Nephron progenitor cell (in vitro differentiated cells): ENCODE measurements around the gene GTF3C5.

Source experiments
- DNase-seq: peaks from one replicate; pipeline ENCODE4 v3.0.0; 2021
- H3K27ac Mint-ChIP-seq: 2 replicates; pipeline ENCODE4 v1.8.0; 2021; ENCODE audit warnings: mild to moderate bottlenecking, moderate library complexity, mixed read lengths
- H3K27me3 Mint-ChIP-seq: 2 replicates; pipeline ENCODE4 v1.8.0; 2021; ENCODE audit warnings: mild to moderate bottlenecking, low read depth, mixed read lengths; ENCODE audit not compliant: poor library complexity
- H3K36me3 Mint-ChIP-seq: 2 replicates; pipeline ENCODE4 v1.8.0; 2021; ENCODE audit warnings: low read depth, mixed read lengths
- H3K4me1 Mint-ChIP-seq: 2 replicates; pipeline ENCODE4 v1.8.0; 2021; ENCODE audit warnings: mixed read lengths
- H3K4me3 Mint-ChIP-seq: 2 replicates; pipeline ENCODE4 v1.8.0; 2021; ENCODE audit warnings: mild to moderate bottlenecking, moderate library complexity, mixed read lengths
- H3K9me3 Mint-ChIP-seq: 2 replicates; pipeline ENCODE4 v1.8.0; 2021; ENCODE audit warnings: mild to moderate bottlenecking, moderate library complexity, mixed read lengths
- CTCF ChIP-seq: fragments of 200-600 bp; sonication (generic); IDR thresholded peaks from 2 replicates; pipeline ENCODE4 v1.5.0; 2021; ENCODE audit warnings: antibody characterized with exemption

Gene GTF3C5

GRCh38 chr9:133056533-133056932 is 25.7 kb downstream of the GTF3C5 start:
- Mint-ChIP-seq H3K9me3 (no peaks in the 10 kb centered on the region), H3K27ac (no peak overlapping the region), H3K36me3 (peaks cover 34% of the 10 kb centered on the region), H3K4me3 (no peak overlapping the region), H3K4me1 (peaks cover 28% of the 10 kb centered on the region), H3K27me3 (no peaks in the 10 kb centered on the region)
- no peak for TF ChIP-seq CTCF
- no peak for DNase-seq

GRCh38 chr9:133057006-133057405 is 26.2 kb downstream of the GTF3C5 start:
- Mint-ChIP-seq H3K27ac (no peak overlapping the region), H3K9me3 (no peaks in the 10 kb centered on the region), H3K36me3 (peaks cover 34% of the 10 kb centered on the region), H3K4me1 (peaks cover 28% of the 10 kb centered on the region), H3K27me3 (no peaks in the 10 kb centered on the region), H3K4me3 (no peak overlapping the region)
- DNase-seq, result no peak
- no peak for TF ChIP-seq CTCF

GRCh38 chr9:133057553-133057952 is 26.8 kb downstream of the GTF3C5 start:
- no peaks in the 10 kb centered on the region for H3K9me3 Mint-ChIP-seq
- TF ChIP-seq CTCF, result no peak
- H3K4me3 Mint-ChIP-seq, result no peak overlapping the region
- H3K4me1 Mint-ChIP-seq, result peaks cover 28% of the 10 kb centered on the region
- DNase-seq, result no peak
- peaks cover 34% of the 10 kb centered on the region for H3K36me3 Mint-ChIP-seq
- H3K27ac Mint-ChIP-seq, result peak overlapping the region; percentile 78
- no peaks in the 10 kb centered on the region for H3K27me3 Mint-ChIP-seq

GRCh38 chr9:133058071-133058470 is 27.3 kb downstream of the GTF3C5 start:
- TF ChIP-seq CTCF, result no peak
- DNase-seq, result no peak
- no peak overlapping the region for H3K4me3 Mint-ChIP-seq
- H3K4me1 Mint-ChIP-seq, result peaks cover 28% of the 10 kb centered on the region
- peaks cover 34% of the 10 kb centered on the region for H3K36me3 Mint-ChIP-seq
- H3K27me3 Mint-ChIP-seq, result no peaks in the 10 kb centered on the region
- H3K27ac Mint-ChIP-seq, result no peak overlapping the region
- no peaks in the 10 kb centered on the region for H3K9me3 Mint-ChIP-seq

- Mint-ChIP-seq H3K27ac (peak overlapping the region; percentile 85), H3K27me3 (no peaks in the 10 kb centered on the region), H3K36me3 (peaks cover 31% of the 10 kb centered on the region), H3K4me1 (peaks cover 28% of the 10 kb centered on the region), H3K4me3 (no peak overlapping the region), H3K9me3 (no peaks in the 10 kb centered on the region)
- no peak for DNase-seq
- TF ChIP-seq CTCF, result no peak
Measured at GRCh38 chr9:133058550-133059320, 27.9 kb downstream of the GTF3C5 start.

GRCh38 chr9:133059623-133060022 is 28.8 kb downstream of the GTF3C5 start:
- Mint-ChIP-seq H3K27me3 (no peaks in the 10 kb centered on the region), H3K4me3 (no peak overlapping the region), H3K27ac (peak overlapping the region; percentile 92), H3K9me3 (no peaks in the 10 kb centered on the region), H3K36me3 (peaks cover 25% of the 10 kb centered on the region), H3K4me1 (peaks cover 28% of the 10 kb centered on the region)
- DNase-seq, result no peak
- TF ChIP-seq CTCF, result no peak
